GM19463 (cell line): Measurements from ENCODE around the gene RXFP2.

ENCODE experiments used
- ATAC-seq: cut with Tn5 transposase; IDR thresholded peaks from one replicate; pipeline ENCODE4 v1.9.1; 2021; ENCODE audit warnings: mild to moderate bottlenecking, moderate library complexity; ENCODE audit not compliant: unreplicated experiment

Gene RXFP2

GRCh38 chr13:31767175-31767900, 28.0 kb downstream of the RXFP2 start:
- no peak for ATAC-seq

- no peak for ATAC-seq
Measured at GRCh38 chr13:31768351-31768750, 29.0 kb downstream of the RXFP2 start.

GRCh38 chr13:31769575-31769974, 30.2 kb downstream of the RXFP2 start:
- no peak for ATAC-seq

GRCh38 chr13:31772231-31772630, 32.9 kb downstream of the RXFP2 start:
- ATAC-seq: no peak

GRCh38 chr13:31773538-31773937, 34.2 kb downstream of the RXFP2 start:
- ATAC-seq: no peak

GRCh38 chr13:31774186-31774750, 34.9 kb downstream of the RXFP2 start:
- ATAC-seq: no peak

GRCh38 chr13:31775148-31775547, 35.8 kb downstream of the RXFP2 start:
- no peak for ATAC-seq

GRCh38 chr13:31775686-31776085, 36.4 kb downstream of the RXFP2 start:
- no peak for ATAC-seq

GRCh38 chr13:31781064-31781463, 41.7 kb downstream of the RXFP2 start:
- no peak for ATAC-seq

- ATAC-seq: no peak
Measured at GRCh38 chr13:31786011-31786410, 46.7 kb downstream of the RXFP2 start.

GRCh38 chr13:31790992-31791391, 51.7 kb downstream of the RXFP2 start:
- no peak for ATAC-seq

- no peak for ATAC-seq
Measured at GRCh38 chr13:31793246-31793645, 53.9 kb downstream of the RXFP2 start.

GRCh38 chr13:31794452-31794851, 55.1 kb downstream of the RXFP2 start:
- ATAC-seq: no peak

GRCh38 chr13:31797154-31797775, 57.9 kb downstream of the RXFP2 start:
- no peak for ATAC-seq

- ATAC-seq: no peak
Measured at GRCh38 chr13:31798189-31798588, 58.9 kb downstream of the RXFP2 start.

- ATAC-seq: no peak
Measured at GRCh38 chr13:31801088-31801487, 61.8 kb downstream of the RXFP2 start.

- no peak for ATAC-seq
Measured at GRCh38 chr13:31803311-31803710, 64.0 kb downstream of the RXFP2 start.

- ATAC-seq: no peak
Measured at GRCh38 chr13:31805841-31806240, 66.5 kb downstream of the RXFP2 start.

- ATAC-seq: no peak
Measured at GRCh38 chr13:31807090-31807541, 67.8 kb downstream of the RXFP2 start.

GRCh38 chr13:31814536-31814935, 75.2 kb downstream of the RXFP2 start:
- ATAC-seq: no peak

GRCh38 chr13:31815361-31816144, 76.2 kb downstream of the RXFP2 start:
- no peak for ATAC-seq
